Measurements from ENCODE around the gene PKDREJ. TPM values are rescaled to one million over a fixed set of nuclear protein-coding genes. Genes with fewer than 3 reads are reported as not detected.

The PKDREJ gene
- total RNA-seq, 4 donors from 2014 or later = 0.27 TPM; not detected in 3

GRCh38 chr22:46290843-46291785, 28.0 kb upstream of the PKDREJ start:
- in situ Hi-C loops (cut with MboI; ENCODE audit: low pct_ligation_motif_present in 1 of 4, low pct_unique_long_range_greater_than_20kb in 1 of 4, low sequenced_read_pairs in 3 of 4) (loop anchor here in 1 of 4 donors (10.0 kb wide), 1 partner anchor 146 kb away; no protein-coding TSS in a partner anchor), intact Hi-C loops (cut with DNase I; ENCODE audit: low total_unique reads) (no loop called here)
- peaks cover 6 to 13% (median 7%) of the 10 kb centered on the region in 4 donors for H3K4me1 ChIP-seq
- no peaks in the 10 kb centered on the region for H3K27me3 ChIP-seq
- H3K36me3 ChIP-seq = peaks cover 0 to 15% (median 7%) of the 10 kb centered on the region in 4 donors
- 94% methylated on average over 23 of the region's 23 CpGs; no CpG with 5 or more reads in 1 of the 2 donors for WGBS, 2 donors (ENCODE audit: low coverage in 1 of 2)
- no peaks in the 10 kb centered on the region for H3K9me3 ChIP-seq
- TF ChIP-seq POLR2AphosphoS5 (IDR thresholded peaks at IDR 0.05) (no peak), CTCF (IDR thresholded peaks at IDR 0.05) (no peak), POLR2A (IDR thresholded peaks at IDR 0.05) (no peak), EP300 (IDR thresholded peaks at IDR 0.05; ENCODE audit: low read depth) (no peak)
- H3K27ac ChIP-seq = no peak overlapping the region
- H3K4me3 ChIP-seq = no peak overlapping the region
- DNase-seq = no peak

- intact Hi-C loops (cut with DNase I; ENCODE audit: low total_unique reads) (no loop called here), in situ Hi-C loops (cut with MboI; ENCODE audit: low pct_ligation_motif_present in 1 of 4, low pct_unique_long_range_greater_than_20kb in 1 of 4, low sequenced_read_pairs in 3 of 4) (loop anchor here in 1 of 4 donors (10.0 kb wide), 1 partner anchor 145 kb away; no protein-coding TSS in a partner anchor)
- Histone ChIP-seq H3K4me1 (peaks cover 0 to 5% (median 0%) of the 10 kb centered on the region in 4 donors), H3K27ac (no peak overlapping the region), H3K27me3 (no peaks in the 10 kb centered on the region), H3K9me3 (no peaks in the 10 kb centered on the region), H3K4me3 (no peak overlapping the region), H3K36me3 (peaks cover 0 to 23% (median 9%) of the 10 kb centered on the region in 4 donors)
- WGBS, 2 donors (ENCODE audit: low coverage in 1 of 2) = 80 to 92% methylated on average over 5 to 17 of the region's 17 CpGs
- no peak for DNase-seq
- TF ChIP-seq POLR2AphosphoS5 (IDR thresholded peaks at IDR 0.05) (no peak), CTCF (IDR thresholded peaks at IDR 0.05) (no peak), EP300 (IDR thresholded peaks at IDR 0.05; ENCODE audit: low read depth) (no peak), POLR2A (IDR thresholded peaks at IDR 0.05) (no peak)
Observed at GRCh38 chr22:46290121-46290842, 27.1 kb upstream of the PKDREJ start.

- no peak overlapping the region for H3K27ac ChIP-seq
- H3K9me3 ChIP-seq = no peaks in the 10 kb centered on the region
- H3K36me3 ChIP-seq = peaks cover 0 to 27% (median 13%) of the 10 kb centered on the region in 4 donors
- peaks cover 0 to 5% (median 0%) of the 10 kb centered on the region in 4 donors for H3K4me1 ChIP-seq
- H3K27me3 ChIP-seq = no peaks in the 10 kb centered on the region
- H3K4me3 ChIP-seq = no peak overlapping the region
- no peak for TF ChIP-seq EP300 (IDR thresholded peaks at IDR 0.05; ENCODE audit: low read depth)
- TF ChIP-seq POLR2AphosphoS5 (IDR thresholded peaks at IDR 0.05) = no peak
- no peak for TF ChIP-seq POLR2A (IDR thresholded peaks at IDR 0.05)
- no peak for TF ChIP-seq CTCF (IDR thresholded peaks at IDR 0.05)
- WGBS, 2 donors (ENCODE audit: low coverage in 1 of 2) = 87% methylated on average over 31 of the region's 33 CpGs; no CpG with 5 or more reads in 1 of the 2 donors
- DNase-seq = no peak
- intact Hi-C loops (cut with DNase I; ENCODE audit: low total_unique reads) (no loop called here), in situ Hi-C loops (cut with MboI; ENCODE audit: low pct_ligation_motif_present in 1 of 4, low pct_unique_long_range_greater_than_20kb in 1 of 4, low sequenced_read_pairs in 3 of 4) (no loop called here)
Observed at GRCh38 chr22:46289244-46289891, 26.2 kb upstream of the PKDREJ start.
